Left renal cortex interstitium (tissue), 4 donors: Measurements from ENCODE around the gene PPDPF. TPM values are rescaled to one million over a fixed set of nuclear protein-coding genes. Genes with fewer than 3 reads are reported as not detected.
"Not testable (repeated sequence)": the region's sequence is repeated elsewhere in the genome, so short reads cannot be mapped to it uniquely, and the experiment has no call there.

Source experiments
- DNase-seq, 4 donors: peaks; one replicate each; pipeline ENCODE4 v3.0.0-alpha.2; 2013; ENCODE audit warnings: low read depth in 4 of 4, low spot score in 2 of 4, missing footprints in 1 of 4
- polyA plus RNA-seq, 4 donors: library from polyadenylated mRNA; unstranded; fragments of 120-200 nt; gene quantifications; one replicate each; pipeline ENCODE4 v1.2.1, GENCODE V29; 2013; ENCODE audit not compliant: insufficient read length in 4 of 4

PPDPF gene
- polyA plus RNA-seq, 4 donors: 118 to 425 (median 326) TPM

DNA sequence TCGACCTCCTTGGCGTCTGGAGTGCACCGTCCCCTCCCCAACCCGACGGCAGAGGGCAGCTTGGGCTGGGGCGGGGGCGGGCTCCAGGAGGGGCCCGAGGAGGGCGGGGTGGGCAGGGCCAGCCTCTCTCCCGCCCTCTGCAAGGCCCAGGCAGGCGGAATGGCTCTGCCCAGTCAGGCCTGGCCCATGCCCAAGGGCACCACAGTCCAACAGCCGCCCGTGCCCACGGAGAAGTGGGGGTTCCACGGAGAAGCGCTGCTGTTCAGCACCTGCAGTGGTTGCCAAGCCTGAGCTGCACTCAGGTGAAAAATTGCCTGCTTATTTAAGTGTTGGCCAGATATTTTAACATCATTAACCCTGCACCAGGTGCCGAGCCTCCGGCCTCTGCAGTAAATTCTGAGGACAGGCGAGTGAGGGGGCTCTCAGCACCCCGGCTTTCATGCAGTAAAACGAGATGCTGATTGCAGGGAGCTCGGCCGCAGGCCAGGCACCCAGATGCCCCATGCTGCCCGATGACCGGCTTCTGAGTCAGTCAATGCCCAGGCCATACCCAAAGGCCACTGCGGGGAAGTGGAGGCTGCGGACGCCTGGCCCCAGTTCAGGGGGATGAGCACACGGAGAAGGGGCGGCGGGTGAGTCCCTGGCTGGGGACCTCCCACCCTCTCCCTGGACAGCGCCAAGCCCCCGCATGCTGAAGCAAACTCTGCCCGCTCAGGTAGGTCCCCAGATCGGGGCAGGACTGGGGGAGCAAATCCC is 27.3 kb downstream of the PPDPF start, which contains the start of gene SRMS:
Gene SRMS, minus strand, starts transcription at position 25 of the 756 bp plus-strand sequence. CDS start 286 bp downstream, outside the sequence.
- no peak for DNase-seq

DNA sequence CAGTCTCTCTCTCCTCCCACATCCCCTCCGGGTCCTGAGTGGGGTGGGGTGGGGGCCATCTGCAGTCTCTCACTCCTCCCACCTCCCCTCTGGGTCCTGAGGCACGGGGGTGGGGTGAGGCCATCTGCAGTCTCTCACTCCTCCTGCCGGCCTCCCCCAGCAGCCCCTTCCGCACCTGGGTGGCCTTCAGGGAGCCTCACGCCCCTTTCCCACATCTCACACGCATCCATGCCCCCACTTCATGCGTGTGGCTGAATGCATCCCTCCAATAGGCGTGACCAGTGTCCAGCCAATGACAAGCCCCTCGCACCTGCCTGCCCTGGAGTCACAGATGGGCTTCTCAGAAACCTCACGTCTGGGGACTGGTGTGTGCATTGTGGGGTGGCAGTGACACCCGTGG is 28.0 kb downstream of the PPDPF start:
- no peak for DNase-seq

DNA sequence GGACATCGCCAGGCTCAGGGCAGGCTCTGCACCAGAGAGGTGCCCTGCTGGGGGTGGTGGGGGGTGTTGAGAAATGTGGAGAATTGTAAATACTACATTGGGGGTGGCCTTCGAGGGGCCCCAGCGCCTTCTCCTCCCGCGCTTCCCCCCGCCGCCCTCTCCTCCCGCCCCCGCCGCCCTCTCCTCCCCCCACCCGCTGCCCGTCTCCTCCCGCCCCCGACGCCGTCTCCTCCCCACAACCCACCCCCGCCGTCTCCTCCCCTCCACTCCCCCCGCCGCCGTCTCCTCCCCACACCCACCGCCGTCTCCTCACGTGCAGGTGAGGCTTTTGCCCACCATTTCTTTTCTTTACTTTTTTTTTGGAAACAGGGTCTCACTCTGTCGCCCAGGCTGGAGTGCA is 28.5 kb downstream of the PPDPF start:
- DNase-seq: no peak

GRCh38 chr20:63549679-63550282 is 29.2 kb downstream of the PPDPF start:
- no peak for DNase-seq

DNA sequence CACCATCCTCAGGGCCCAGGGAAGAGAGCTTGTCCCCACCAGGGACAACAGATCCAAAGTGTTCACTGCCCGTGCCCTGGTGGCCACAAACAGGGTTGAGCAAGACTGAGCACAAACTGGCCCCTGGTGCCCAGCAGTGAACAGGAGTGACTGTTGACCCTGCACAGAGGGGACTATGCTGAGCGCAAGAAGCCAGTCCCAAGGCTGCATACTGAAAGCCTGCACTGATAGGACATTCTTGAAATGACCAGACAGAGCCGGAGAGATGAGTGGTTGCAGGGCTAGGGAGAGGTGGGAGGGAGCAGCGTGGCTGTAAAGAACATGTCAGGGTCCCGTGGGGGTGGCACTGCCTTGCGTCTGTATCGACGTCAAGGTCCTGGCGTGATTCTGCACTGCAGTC is 30.5 kb downstream of the PPDPF start:
- DNase-seq: no peak

DNA sequence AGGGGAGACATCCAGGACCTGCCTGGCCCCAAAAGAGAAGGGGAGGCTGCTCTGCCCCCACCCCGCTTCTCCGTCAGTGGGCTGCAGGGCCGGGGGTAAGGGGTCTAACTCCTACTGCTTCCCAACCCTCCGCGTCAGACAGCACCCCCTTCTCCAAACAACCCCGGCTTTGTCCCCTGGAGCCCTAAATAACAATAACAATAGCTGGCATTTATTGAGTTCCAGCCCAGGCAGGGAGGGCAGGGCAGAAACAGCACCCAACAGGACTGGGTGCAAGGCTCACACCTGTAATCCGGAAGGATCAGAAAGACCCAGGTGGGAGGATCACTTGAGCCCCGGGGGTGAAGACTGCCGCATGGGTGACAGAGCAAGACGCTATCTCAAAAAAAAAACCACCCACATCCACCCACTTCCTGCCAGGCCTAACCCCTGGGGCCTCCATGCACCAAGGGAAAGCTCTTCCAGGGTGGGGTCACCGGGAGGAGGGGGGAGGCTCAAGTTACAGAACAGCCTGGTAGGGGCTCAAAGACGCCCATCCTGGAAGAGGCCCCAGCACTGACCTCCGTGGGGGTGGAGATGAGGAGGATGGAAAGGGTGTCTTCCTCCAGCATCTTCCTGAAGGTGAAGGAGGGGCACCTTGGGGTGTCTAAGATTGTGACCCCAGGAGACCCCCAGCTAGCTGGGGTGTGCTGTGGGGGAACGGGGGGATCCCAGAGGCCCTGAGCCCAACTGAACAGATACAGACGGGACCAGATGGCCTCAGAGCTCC is 32.1 kb downstream of the PPDPF start:
- no peak for DNase-seq

DNA sequence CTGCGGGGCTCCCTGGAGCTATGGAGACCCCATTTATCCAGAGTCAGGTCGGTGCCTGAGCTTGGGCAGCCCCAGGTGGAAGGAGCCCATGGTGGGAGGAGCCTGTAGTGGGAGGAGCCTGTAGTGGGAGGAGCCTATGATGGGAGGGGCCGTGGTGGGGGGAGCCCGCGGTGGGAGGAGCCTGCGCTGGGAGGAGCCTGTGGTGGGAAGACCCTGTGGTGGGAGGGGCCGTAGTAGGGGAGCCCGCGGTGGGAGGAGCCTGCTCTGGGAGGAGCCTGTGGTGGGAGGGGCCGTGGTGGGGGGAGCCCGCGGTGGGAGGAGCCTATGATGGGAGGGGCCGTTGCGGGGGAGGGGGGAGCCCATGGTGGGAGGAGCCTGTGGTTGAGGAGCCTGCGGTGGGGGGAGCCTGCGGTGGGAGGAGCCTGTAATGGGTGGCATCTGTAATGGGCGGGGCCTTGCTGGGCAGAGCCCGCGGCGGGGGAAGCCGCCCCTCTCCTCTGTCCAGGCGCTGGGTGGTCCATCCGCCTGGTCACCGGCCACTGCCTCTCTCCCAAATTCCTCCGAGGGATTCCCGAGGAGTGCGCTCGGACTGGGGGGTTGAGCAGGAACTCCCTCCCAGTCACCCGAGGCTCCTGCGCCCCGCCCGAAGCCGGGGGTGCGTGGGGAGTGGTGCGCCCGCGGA is 32.8 kb downstream of the PPDPF start:
- peak in 2 of 4 donors; percentile 33 to 48 for DNase-seq

DNA sequence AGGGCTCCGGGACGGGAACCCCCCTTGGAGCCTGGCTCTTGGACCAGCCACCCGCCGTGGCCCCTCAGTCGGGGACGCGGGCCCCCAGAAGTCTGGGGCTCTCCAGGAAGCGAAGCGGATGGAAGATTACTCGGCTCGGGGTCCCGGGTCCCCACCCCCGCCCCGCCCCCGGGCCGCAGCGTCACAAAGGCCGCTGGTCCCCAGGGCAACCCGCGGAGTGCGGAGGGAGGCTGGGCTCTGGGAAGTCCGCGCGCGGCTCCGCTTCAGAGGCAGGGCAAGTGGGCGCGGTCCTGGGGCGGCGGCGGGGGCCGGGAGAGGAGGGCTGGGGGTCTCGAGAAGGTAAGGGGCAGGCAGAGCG is 33.3 kb downstream of the PPDPF start, which contains the start of gene FNDC11:
Gene FNDC11, plus strand, starts transcription at position 227 of the 358 bp plus-strand sequence. CDS start 1,505 bp downstream, outside the sequence.
- peak in 1 of 4 donors; percentile 44 for DNase-seq

GRCh38 chr20:63554361-63555278 is 34.1 kb downstream of the PPDPF start:
- DNase-seq: no peak

- DNase-seq: no peak
Measured at GRCh38 chr20:63555661-63556381, 35.3 kb downstream of the PPDPF start.

DNA sequence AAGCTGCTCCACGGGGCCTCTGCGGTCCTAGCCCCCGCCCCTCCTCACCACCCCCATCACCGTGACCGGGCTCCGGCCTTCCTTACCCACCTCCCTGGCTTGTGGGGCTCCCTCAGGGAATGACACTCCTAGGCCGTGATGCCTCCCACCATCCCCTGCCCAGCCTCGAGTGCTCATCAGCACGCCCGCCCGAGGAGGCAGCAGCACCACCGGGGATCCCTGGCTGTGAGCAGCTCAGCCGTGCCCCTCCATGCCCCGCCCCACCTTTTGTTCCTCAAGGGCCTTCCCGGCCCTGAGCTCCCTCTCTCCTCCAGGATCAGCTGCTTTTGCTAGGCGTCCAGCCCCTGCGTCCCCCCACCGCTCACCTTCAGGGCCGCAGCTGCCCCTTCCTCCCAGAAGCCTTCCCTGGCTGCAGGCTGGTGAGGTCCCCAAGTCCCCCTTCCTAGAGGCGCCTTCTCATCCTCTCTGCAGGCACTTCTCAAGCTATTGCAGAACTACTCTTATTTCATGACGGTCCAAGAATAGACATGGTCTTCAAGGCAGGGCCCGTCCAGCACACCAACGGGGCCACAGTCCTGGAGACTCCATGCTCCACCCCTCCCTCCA is 36.4 kb downstream of the PPDPF start:
- DNase-seq: no peak

DNA sequence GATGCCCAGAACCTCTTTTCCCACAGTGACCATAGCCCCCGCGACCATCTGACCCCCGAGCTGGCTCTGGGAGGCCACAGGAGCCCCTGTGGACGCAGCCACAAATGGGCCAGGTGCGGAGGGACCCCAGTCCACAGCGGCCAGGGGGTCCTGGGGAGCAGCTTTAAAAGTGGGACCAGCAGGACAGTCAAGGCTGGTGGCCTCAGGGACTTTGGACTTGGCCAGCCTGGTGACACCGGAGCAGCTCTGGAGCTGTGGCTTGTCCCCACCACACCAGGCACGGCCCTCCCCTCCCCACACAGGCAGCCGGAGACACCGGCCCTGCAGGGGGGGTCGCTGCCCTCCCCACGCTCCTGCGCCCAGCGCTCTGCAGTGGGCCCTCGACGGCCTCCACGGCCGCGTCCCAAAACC is 36.9 kb downstream of the PPDPF start:
- DNase-seq: no peak

GRCh38 chr20:63558804-63559484 is 38.4 kb downstream of the PPDPF start:
- no peak for DNase-seq

GRCh38 chr20:63559485-63560332 is 39.1 kb downstream of the PPDPF start:
- DNase-seq: not testable (repeated sequence)

- no peak for DNase-seq
Measured at GRCh38 chr20:63560333-63560805, 39.8 kb downstream of the PPDPF start.

DNA sequence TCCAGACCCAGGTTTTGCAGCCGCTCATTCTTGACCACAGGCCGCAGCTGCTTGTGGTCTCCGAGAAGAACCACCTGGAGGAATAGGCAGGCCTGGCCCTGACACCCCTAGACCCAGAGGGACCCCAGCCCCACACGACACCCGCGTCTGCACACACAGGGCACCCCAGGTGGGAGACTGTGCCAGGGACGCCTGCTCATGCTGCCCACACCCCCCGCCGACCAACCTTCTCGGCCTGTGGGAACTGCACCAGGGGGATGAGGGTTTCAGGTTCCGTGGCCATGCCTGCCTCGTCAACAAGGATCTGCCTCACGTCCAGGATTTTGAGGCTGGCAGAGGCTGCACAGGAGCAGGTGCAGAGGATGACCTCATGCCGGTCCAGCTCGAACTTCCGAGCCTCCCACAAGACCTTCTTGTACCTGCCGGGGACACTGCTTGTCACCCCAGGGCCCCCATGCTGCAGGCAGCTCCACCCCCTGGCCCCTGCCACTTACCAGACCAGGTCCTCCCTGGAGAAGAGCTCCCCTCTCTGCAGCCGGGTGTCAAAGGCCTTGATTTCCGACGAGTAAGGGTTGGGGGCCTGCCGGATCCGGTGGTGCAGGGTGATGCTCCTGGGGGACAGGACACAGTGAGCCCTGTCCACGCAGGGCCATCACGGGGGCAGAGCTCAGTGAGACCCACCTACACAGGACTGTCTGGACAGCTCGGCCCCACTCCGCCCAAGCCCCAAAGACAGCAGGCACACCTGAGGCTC is 40.5 kb downstream of the PPDPF start:
- DNase-seq: no peak
